Anterior cingulate cortex (tissue), 58 donors: Measurements from ENCODE around the gene POU4F2.

Source experiments
- DNase-seq, 58 donors: peaks; one replicate each; lab custom pipeline; 2025; lab: John Stamatoyannopoulos, UW

The POU4F2 gene

GRCh38 chr4:146638786-146639505 lies at the start of gene POU4F2:
Gene POU4F2, plus strand, starts transcription at chr4:146638893. Its CDS starts 248 bp downstream, at chr4:146639141.
- DNase-seq, result peak in 1 of 58 donors; percentile 3

DNA sequence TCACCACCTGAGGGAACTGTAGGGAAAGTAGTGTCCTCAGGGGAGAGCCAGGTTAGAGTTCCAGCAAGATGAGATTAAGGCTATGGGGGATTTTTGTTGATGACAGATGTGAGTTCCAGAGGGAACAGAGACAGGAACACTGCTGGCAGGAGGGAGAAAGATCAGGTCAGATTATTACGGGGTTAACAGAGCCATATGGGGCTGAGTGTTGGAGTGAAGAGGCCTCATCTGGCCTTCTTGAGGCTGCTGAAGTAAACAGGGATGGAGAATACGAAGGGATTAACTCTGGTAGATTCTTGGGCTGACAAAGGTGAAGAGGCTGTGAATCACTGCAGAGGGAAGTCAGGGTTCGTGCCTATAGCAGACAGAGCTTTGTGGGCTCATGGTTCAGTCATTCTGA lies 47.9 kb upstream of the POU4F2 start:
- no peak for DNase-seq

GRCh38 chr4:146592019-146592418 lies 46.7 kb upstream of the POU4F2 start:
- no peak for DNase-seq

GRCh38 chr4:146632770-146633470 lies 5.8 kb upstream of the POU4F2 start:
- DNase-seq, result no peak

GRCh38 chr4:146633471-146633800 lies 5.3 kb upstream of the POU4F2 start:
- no peak for DNase-seq

DNA sequence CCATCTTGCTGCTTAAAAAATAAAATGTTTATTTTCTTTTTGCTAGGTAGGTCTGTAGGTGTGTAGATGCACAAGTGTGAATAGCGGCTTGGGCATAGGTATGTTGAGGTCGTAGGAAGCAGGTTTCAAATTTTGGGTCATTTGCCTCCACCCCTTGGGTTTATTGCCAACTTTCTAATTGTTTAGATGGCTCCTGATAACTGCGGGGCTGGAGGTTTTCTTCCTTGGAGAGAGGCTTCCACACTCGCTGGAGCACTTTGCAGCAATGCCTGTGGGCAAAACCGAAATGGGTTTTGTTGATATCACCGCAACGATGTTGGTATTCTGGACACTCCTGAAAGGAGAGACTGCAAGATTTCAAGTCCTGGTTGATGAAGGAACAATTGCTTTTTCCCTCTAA lies 3.9 kb upstream of the POU4F2 start:
- no peak for DNase-seq

DNA sequence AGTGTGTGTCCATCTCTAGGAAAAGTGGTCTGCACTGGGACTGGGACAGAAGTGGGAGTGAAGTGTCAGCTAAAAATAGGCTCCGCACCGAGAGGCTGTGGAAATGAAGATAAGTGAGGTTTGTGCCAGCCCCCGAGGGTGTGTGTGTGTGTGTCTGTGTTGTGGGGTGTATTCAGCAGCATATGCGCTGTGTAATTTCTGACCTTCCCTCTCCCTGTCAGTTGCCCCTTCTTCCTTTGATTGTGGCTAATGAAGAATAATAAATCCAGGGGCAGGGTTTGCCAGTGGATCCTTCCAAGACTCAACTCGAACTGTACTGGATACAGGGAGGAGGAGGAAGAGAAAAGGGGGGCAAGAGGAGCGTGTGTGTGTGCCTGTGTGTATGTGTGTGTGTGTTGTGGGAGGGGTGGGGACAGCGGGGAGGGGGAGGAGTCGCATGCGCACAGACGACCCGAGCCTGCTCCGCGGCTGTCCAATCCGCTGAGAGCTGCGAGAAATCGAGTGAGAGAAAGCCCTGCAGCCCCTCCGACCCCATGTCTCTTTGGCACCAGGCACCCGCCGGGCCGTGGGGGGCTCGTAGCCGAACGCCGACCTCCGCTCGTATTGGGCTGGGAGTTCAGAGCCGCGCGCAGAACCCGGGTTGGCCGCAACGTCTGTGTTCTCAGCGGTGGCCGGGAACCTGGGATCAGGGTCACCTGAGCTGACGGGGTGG lies 916 bp upstream of the POU4F2 start:
- DNase-seq, result no peak

- no peak for DNase-seq
Measured at GRCh38 chr4:146638333-146638785, 334 bp upstream of the POU4F2 start.

DNA sequence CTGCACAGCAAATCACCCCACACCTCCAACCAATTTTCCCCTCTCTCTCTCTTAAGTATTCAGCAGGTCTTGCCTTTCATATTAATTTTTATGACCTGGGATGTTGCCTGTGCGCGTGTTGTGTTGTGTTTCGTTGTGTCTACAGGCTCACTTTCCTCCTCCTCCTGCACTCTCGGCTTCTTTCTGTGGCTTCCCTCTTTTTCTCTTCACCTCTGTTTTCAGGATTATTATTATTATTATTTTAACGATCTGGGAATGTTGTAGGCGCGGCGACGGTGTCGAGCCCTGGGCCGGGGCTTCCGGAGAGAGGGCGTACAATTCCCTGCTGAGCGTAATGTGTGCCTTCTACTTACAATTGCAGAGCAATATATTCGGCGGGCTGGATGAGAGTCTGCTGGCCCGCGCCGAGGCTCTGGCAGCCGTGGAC lies 826 bp downstream of the POU4F2 start:
- no peak for DNase-seq

- DNase-seq, result no peak
Measured at GRCh38 chr4:146640021-146640464, 1.4 kb downstream of the POU4F2 start.

- DNase-seq, result no peak
Measured at GRCh38 chr4:146640465-146641061, 1.9 kb downstream of the POU4F2 start.

- DNase-seq, result no peak
Measured at GRCh38 chr4:146641762-146642161, 3.1 kb downstream of the POU4F2 start.

DNA sequence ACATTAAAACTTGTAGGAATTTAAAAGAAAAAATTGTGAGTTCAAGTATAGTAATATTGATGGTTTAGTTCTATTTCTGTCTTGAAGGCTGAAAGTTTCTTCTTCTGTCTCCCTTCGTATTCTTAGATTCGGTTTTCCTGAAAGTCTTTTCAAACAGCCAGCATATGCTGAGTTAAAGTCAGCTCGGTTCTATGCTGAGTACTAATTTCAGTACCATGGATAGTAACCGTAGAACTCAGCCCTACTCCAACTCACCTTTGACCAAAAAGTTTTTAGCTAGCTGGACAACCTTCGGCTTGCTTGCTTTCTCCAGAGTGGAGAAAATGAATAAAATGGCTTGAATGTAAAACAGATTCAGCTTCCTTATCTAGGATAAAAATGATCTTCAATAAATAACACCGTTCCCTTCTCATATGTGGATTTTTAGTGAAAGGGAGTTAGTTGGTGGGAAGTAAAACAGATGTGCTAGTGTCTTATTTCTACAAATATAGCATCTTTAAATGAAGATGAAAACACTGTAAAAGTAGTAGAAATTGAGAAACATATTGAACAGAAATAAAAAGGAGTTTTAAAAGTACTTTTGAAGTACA lies 5.2 kb downstream of the POU4F2 start:
- no peak for DNase-seq

GRCh38 chr4:146645921-146646320 lies 7.2 kb downstream of the POU4F2 start:
- no peak for DNase-seq

DNA sequence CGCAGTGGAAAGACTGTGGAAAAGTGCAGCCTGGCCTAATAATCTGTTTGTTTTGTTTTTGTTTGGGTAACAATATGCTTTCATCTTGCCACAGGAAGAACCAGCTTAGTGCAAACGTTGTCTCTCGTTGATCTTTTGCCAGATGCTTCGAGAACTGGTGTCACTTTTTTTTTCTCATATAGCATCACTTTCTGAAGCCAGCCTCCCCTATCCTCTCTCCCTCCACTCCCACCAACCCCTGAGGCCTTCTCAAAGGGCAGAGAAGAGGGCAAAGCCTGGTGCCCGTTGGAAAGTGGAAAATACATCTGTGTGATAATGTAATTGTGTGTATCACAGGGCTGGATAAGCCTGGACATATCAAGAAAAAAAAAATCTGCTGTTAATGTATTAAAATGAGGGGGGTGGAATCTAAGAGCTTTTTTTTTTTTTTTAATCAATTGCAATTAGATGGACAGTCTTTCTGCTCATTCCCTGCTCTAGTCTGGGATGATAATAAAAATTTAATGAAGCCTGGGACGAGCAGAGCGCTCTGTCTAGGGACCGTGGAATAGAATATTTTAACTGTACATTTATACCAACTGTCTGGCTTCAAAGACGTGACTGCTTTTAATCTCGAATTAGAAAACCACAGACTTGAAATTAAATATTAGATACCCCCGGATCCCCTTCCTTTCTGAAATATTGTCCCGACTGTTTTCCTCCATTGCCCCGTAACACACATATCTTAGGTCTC lies 8.1 kb downstream of the POU4F2 start:
- no peak for DNase-seq

GRCh38 chr4:146647615-146648460 lies 9.1 kb downstream of the POU4F2 start:
- DNase-seq, result no peak

DNA sequence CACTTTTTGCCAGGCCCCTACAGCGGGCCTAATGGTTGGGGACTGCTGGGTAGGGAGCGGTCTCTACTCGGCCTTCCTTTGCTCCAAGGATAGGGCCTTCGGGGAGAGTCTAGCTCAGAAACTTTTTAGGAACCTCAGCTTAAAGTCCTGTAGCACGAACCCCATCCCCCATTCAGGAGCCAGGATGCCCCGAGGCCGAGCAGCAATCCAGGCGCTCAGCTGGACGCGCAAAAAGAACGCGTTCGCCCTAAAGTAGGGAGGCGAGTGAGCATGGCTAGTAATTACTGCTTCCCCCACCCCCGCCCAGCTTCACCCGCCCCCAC lies 9.7 kb downstream of the POU4F2 start:
- DNase-seq, result no peak

- no peak for DNase-seq
Measured at GRCh38 chr4:146649232-146649631, 10.5 kb downstream of the POU4F2 start.

DNA sequence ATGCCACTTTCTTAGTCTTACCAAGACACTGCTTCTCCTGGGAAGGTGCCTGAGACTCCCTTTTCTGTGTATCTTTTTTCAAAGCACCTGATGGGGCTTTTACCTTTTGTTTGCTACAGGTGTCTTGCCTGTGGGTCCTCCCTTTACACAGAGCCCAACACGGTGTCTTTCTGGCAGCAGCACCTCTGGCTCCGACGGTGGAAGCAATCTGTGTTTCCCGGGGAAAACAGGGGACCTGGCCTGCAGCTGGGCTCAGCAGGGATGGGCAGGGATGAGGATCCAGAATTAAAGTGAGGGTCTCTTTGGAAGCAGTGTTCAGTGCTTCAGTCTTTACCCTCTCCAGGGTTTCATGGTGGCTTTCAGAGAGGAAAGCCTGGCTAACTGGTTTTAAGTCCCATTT lies 11.3 kb downstream of the POU4F2 start:
- no peak for DNase-seq
